Body of pancreas (tissue), 4 donors: ENCODE results near the gene SYCP2.

Experiments used
- POLR2A ChIP-seq, 3 donors: fragments of 450-650 bp; IDR thresholded peaks; one replicate each; pipeline ENCODE4 v1.6.1; 2016; ENCODE audit warnings: antibody characterized with exemption in 3 of 3, mild to moderate bottlenecking in 2 of 3
- TF ChIP-seq, protein P1 (sequence below), 7 experiments: fragments of 450-650 bp in 4 of 7; fragments of 200-600 bp in 3 of 7; sonication (generic) in 3 of 7; IDR thresholded peaks; one replicate each; pipeline ENCODE4 v1.5.1; 2016 to 2019; ENCODE audit warnings: antibody characterized with exemption in 7 of 7

DNA sequence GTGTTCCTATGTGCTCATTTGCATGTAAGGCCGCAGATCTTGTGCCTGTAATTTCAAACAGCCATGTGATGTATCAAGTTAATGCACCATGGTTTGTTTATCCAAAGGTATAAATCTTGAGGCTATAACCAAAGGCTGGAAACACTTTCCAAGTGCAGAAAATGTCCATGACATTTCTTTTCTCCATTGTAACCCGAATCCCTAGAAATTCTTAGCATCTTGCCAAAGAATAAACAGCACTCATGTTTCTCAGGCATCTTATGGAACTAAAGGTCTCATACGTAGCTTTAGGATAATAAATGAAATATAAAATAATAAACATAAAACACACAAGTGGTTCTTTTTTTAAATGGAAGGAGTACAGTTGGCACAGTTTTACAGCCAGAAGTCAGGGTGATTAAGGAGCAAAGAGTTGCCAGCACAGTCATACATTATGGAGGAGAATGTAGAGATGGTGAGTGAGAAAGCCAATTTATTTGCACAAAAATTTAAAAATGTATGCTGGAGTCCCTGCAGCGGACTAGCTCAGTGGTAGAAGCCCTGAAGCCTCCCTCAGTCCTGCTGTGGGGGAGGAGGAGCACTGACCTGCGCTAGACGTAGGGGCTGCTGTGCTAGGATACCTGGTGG, 42.8 kb upstream of the SYCP2 start:
- TF ChIP-seq POLR2A (IDR thresholded peaks at IDR 0.05), result no peak
- TF ChIP-seq, protein P1, sequence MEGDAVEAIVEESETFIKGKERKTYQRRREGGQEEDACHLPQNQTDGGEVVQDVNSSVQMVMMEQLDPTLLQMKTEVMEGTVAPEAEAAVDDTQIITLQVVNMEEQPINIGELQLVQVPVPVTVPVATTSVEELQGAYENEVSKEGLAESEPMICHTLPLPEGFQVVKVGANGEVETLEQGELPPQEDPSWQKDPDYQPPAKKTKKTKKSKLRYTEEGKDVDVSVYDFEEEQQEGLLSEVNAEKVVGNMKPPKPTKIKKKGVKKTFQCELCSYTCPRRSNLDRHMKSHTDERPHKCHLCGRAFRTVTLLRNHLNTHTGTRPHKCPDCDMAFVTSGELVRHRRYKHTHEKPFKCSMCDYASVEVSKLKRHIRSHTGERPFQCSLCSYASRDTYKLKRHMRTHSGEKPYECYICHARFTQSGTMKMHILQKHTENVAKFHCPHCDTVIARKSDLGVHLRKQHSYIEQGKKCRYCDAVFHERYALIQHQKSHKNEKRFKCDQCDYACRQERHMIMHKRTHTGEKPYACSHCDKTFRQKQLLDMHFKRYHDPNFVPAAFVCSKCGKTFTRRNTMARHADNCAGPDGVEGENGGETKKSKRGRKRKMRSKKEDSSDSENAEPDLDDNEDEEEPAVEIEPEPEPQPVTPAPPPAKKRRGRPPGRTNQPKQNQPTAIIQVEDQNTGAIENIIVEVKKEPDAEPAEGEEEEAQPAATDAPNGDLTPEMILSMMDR (IDR thresholded peaks at IDR 0.05), result no peak
